PFSK-1 (cell line): ENCODE measurements around the gene PDLIM1.

Source experiments
- POLR2AphosphoS5 ChIP-seq: IDR thresholded peaks from 2 replicates; pipeline ENCODE4 v1.6.1; 2012; ENCODE audit warnings: low read depth, mild to moderate bottlenecking, control low read depth, low read length, moderate library complexity
- SIN3A ChIP-seq: IDR thresholded peaks from 2 replicates; pipeline ENCODE4 v1.6.1; 2012; ENCODE audit warnings: mild to moderate bottlenecking, low read length, moderate library complexity, borderline replicate concordance; ENCODE audit not compliant: insufficient read depth

- TF ChIP-seq POLR2AphosphoS5 (no peak), SIN3A (no peak)
These were observed 22.4 kb downstream of the PDLIM1 start for GRCh38 chr10:95268438-95268837.
